K562 (cell line): Measurements from ENCODE around the gene PDZD2. TPM values are rescaled to one million over a fixed set of nuclear protein-coding genes. Genes with fewer than 3 reads are reported as not detected.

ENCODE experiments used
- ATAC-seq: fragments of 200-7000 bp; cut with Tn5 transposase; 3 replicates; pipeline ENCODE4 v1.9.1; 2020; ENCODE audit warnings: moderate library complexity
- BruUV-seq: library from RNA; stranded (reverse); fragments of 400-500 nt; replicated peaks from 2 replicates; lab custom pipeline; 2021; lab: Mats Ljungman, UMichigan
- CTCF ChIA-PET: fragments of 300-600 bp; formaldehyde crosslinking; extraction: SDS; loops from one replicate; lab custom pipeline; 2021; ENCODE audit warnings: low intra/inter-chr PET ratio; lab: Yijun Ruan, JAX
- POLR2A ChIA-PET: fragments of 300-600, 350-650 bp; sonication (Branson Sonifier 250); formaldehyde crosslinking; extraction: SDS; loops from one replicate; lab custom pipeline; 2021; ENCODE audit warnings: antibody characterized with exemption, inconsistent platforms; lab: Yijun Ruan, JAX
- DNase-seq, 4 experiments: peaks; one replicate each; pipeline versions ENCODE4 v3.0.0 to v3.0.0-alpha.2; 2011 to 2018; ENCODE audit warnings: low spot score in 3 of 4, mixed read lengths in 3 of 4; ENCODE audit errors: extremely low read depth in 1 of 4
- FAIRE-seq: peaks from 2 replicates; lab custom pipeline; 2011; peaks lifted over from hg19 to GRCh38; lab: Jason Lieb, UNC
- H2AFZ ChIP-seq: 2 replicates; pipeline ENCODE4 v1.6.0; 2011; ENCODE audit warnings: low read depth, low read length, control low read depth, inconsistent platforms
- H3K27ac ChIP-seq: fragments of 200-600 bp; 3 replicates; pipeline ENCODE4 v1.8.0; 2011; ENCODE audit warnings: low read depth, mild to moderate bottlenecking, control low read depth, inconsistent platforms, low read length, moderate library complexity, mixed read lengths; ENCODE audit errors: extremely low read depth
- H3K27me3 ChIP-seq, 2 experiments: fragments of 300-600 bp in 1 of 2; 2 replicates in 1 of 2; 3 replicates in 1 of 2; pipeline versions ENCODE4 v1.6.0 to v1.8.0; 2011; ENCODE audit warnings: inconsistent platforms in 2 of 2, low read length in 2 of 2, mild to moderate bottlenecking in 1 of 2, mixed read lengths in 1 of 2, moderate library complexity in 1 of 2; ENCODE audit not compliant: control insufficient read depth in 2 of 2, insufficient read depth in 2 of 2
- H3K36me3 ChIP-seq: fragments of 300-600 bp; 3 replicates; pipeline ENCODE4 v1.8.0; 2011; ENCODE audit warnings: mild to moderate bottlenecking, low read length, inconsistent platforms; ENCODE audit not compliant: control insufficient read depth, insufficient read depth
- H3K4me1 ChIP-seq, 2 experiments: fragments of 200-600 bp in 1 of 2; replicated peaks in 1 of 2; 2 replicates in 1 of 2; 3 replicates in 1 of 2; pipeline versions ENCODE4 v1.5.1 to v1.8.0; 2011; ENCODE audit warnings: inconsistent platforms in 2 of 2, low read length in 2 of 2, mild to moderate bottlenecking in 1 of 2, mixed read lengths in 1 of 2, moderate library complexity in 1 of 2; ENCODE audit not compliant: control insufficient read depth in 2 of 2, insufficient read depth in 2 of 2
- H3K4me2 ChIP-seq: 2 replicates; pipeline ENCODE4 v1.6.1; 2011; ENCODE audit warnings: low read length, control low read depth, inconsistent platforms, mixed read lengths; ENCODE audit not compliant: insufficient read depth
- H3K4me3 ChIP-seq: fragments of 200-600 bp; sonication (generic), shearing (Covaris generic); 2 replicates; pipeline ENCODE4 v1.5.1; 2016; ENCODE audit warnings: control low read depth, inconsistent platforms
- H3K79me2 ChIP-seq: fragments of 200-600 bp; 3 replicates; pipeline ENCODE4 v1.8.0; 2011; ENCODE audit warnings: low read length, inconsistent platforms; ENCODE audit not compliant: control insufficient read depth, insufficient read depth
- H3K9ac ChIP-seq, 2 experiments: 2 replicates each; pipeline versions ENCODE4 v1.6.0 to v1.6.1; 2011; ENCODE audit warnings: low read depth in 2 of 2, low read length in 2 of 2, control low read depth in 1 of 2, inconsistent platforms in 1 of 2, mild to moderate bottlenecking in 1 of 2, mixed read lengths in 1 of 2; ENCODE audit not compliant: insufficient read depth in 1 of 2
- H3K9me1 ChIP-seq: one replicate; pipeline ENCODE4 v1.6.0; 2011; ENCODE audit warnings: inconsistent platforms, mild to moderate bottlenecking, low read length, moderate library complexity; ENCODE audit not compliant: control insufficient read depth, insufficient read depth
- H3K9me3 ChIP-seq: replicated peaks from 2 replicates; pipeline ENCODE4 v1.5.1; 2011; ENCODE audit warnings: low read depth, low read length, inconsistent platforms; ENCODE audit not compliant: control insufficient read depth, insufficient read depth
- H4K20me1 ChIP-seq: replicated peaks from 2 replicates; pipeline ENCODE4 v1.6.1; 2011; ENCODE audit warnings: low read length, inconsistent platforms, mixed read lengths; ENCODE audit not compliant: control insufficient read depth, insufficient read depth
- ASH1L ChIP-seq: fragments of 450-650 bp; IDR thresholded peaks from 2 replicates; pipeline ENCODE4 v1.6.1; 2018; ENCODE audit warnings: borderline replicate concordance, mild to moderate bottlenecking, low read depth; ENCODE audit not compliant: partially characterized antibody
- NFE2 ChIP-seq: IDR thresholded peaks from 2 replicates; pipeline ENCODE4 v1.6.1; 2014; ENCODE audit warnings: antibody characterized with exemption, low read depth
- SAFB ChIP-seq: fragments of 200-400 bp; formaldehyde crosslinking; IDR thresholded peaks from 2 replicates; pipeline ENCODE4 v1.6.1; 2017; ENCODE audit warnings: low read depth, low read length, borderline replicate concordance
- ZC3H8 ChIP-seq: fragments of 450-650 bp; IDR thresholded peaks from 2 replicates; pipeline ENCODE4 v1.6.1; 2017
- WGBS: fragments of 100-300 bp; shearing (Covaris generic); methylation state at CpG from one replicate; pipeline ENCODE4 v1.1.6; 2016; ENCODE audit warnings: low coverage, mixed read lengths; ENCODE audit not compliant: insufficient coverage; ENCODE audit errors: missing lambda C conversion rate; 5-methylcytosine and 5-hydroxymethylcytosine counted together
- in situ Hi-C: fragments of 300-500 bp; cut with MboI; formaldehyde crosslinking; loops from 4 replicates; pipeline ENCODE4 v1.15.0; 2018; ENCODE audit warnings: inconsistent platforms, mixed read lengths
- intact Hi-C: fragments of 100-400 bp; cut with micrococcal nuclease; formaldehyde crosslinking; loops from 2 replicates; pipeline ENCODE4 v1.14.2; 2022
- polyA plus RNA-seq, 8 experiments: library from polyadenylated mRNA; depleted of rRNA in 4 of 8; stranded (reverse) in 5 of 8; unstranded in 3 of 8; fragments of >200 nt; fragmentation: Nextera tagmentation in 2 of 8; fragmentation: Illumina TruSeq in 1 of 8; extraction: Ambion mirVana in 2 of 8; extraction: Trizol in 1 of 8; gene quantifications; 2 replicates each; pipeline versions ENCODE4 v1.2.1 to v1.2.3, GENCODE V29; 2011 to 2014; ENCODE audit warnings: inconsistent platforms in 1 of 8, missing spikeins in 1 of 8
- total RNA-seq, 7 experiments: library from RNA; depleted of rRNA in 6 of 7; stranded (reverse); fragments of >200 nt in 6 of 7; fragmentation: Illumina TruSeq in 2 of 7; extraction: Trizol in 2 of 7; gene quantifications; 2 replicates each; pipeline versions ENCODE4 v1.2.1 to v1.2.3, GENCODE V29; 2011 to 2021; ENCODE audit warnings: low replicate concordance in 1 of 7
- TF ChIP-seq, protein P1 (sequence below), 3 experiments: IDR thresholded peaks in 2 of 3; conservative IDR thresholded peaks in 1 of 3; 2 replicates each; pipeline ENCODE4 v1.5.1; 2011 to 2012; ENCODE audit warnings: low read length in 3 of 3, mild to moderate bottlenecking in 3 of 3, control low read depth in 2 of 3, improper control_type of control experiment in 1 of 3, inconsistent platforms in 1 of 3, low read depth in 1 of 3, mixed read lengths in 1 of 3, moderate library complexity in 1 of 3; ENCODE audit not compliant: insufficient read depth in 2 of 3

The PDZD2 gene
- total and polyA plus RNA-seq, 9 of the 15 experiments (the other 6 are each of a cell fraction or from before 2014, with no cell fraction given), result 0.02 to 0.08 (median 0.04) TPM; not detected in 6

DNA sequence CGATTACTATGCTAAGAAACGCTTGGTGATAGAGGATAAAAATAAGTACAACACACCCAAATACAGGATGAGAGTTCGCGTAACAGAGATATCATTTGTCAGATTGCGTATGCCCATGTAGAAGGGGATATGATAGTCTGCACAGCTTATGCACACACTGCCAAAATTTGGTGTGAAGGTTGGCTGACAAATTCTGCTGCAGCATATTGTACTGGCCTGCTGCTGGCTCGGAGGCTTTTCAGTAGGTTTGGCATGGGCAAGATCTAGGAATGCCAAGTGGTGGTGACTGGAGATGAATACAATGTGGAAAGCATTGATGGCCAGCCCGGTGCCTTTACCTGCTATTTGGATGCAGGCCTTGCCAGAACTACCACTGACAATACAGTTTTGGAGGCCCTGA, 208.4 kb downstream of the PDZD2 start:
- no peaks in the 10 kb centered on the region for H3K4me1 ChIP-seq
- 0% methylated on average over 7 of the region's 7 CpGs for WGBS
- no peaks in the 10 kb centered on the region for H4K20me1 ChIP-seq
- TF ChIP-seq NFE2 (no peak), SAFB (no peak), ASH1L (no peak), ZC3H8 (no peak)
- TF ChIP-seq, protein P1, sequence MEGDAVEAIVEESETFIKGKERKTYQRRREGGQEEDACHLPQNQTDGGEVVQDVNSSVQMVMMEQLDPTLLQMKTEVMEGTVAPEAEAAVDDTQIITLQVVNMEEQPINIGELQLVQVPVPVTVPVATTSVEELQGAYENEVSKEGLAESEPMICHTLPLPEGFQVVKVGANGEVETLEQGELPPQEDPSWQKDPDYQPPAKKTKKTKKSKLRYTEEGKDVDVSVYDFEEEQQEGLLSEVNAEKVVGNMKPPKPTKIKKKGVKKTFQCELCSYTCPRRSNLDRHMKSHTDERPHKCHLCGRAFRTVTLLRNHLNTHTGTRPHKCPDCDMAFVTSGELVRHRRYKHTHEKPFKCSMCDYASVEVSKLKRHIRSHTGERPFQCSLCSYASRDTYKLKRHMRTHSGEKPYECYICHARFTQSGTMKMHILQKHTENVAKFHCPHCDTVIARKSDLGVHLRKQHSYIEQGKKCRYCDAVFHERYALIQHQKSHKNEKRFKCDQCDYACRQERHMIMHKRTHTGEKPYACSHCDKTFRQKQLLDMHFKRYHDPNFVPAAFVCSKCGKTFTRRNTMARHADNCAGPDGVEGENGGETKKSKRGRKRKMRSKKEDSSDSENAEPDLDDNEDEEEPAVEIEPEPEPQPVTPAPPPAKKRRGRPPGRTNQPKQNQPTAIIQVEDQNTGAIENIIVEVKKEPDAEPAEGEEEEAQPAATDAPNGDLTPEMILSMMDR (IDR thresholded peaks at IDR 0.05 in 2 of 3, conservative IDR thresholded peaks at IDR 0.05 in 1 of 3; ENCODE audit: insufficient read depth in 2 of 3, low read depth in 1 of 3, low read length in 3 of 3), result no peak
- H3K9me1 ChIP-seq, result no peaks in the 10 kb centered on the region
- FAIRE-seq (no peak), ATAC-seq (no peak), DNase-seq (no peak)
- in situ Hi-C loops (no loop called here), intact Hi-C loops (no loop called here)
- H2AFZ ChIP-seq, result no peak overlapping the region
- no peaks in the 10 kb centered on the region for H3K79me2 ChIP-seq
- H3K9me3 ChIP-seq, result no peaks in the 10 kb centered on the region
- ChIA-PET POLR2A (no interaction called here), CTCF (no interaction called here)
- peaks cover 0 to 1% of the 10 kb centered on the region in 2 experiments; a peak in 2 of 5 replicates for H3K27me3 ChIP-seq
- no peaks in the 10 kb centered on the region for H3K36me3 ChIP-seq
- H3K4me3 ChIP-seq, result no peak overlapping the region
- H3K27ac ChIP-seq, result no peak overlapping the region
- no TSS peak for BruUV-seq
- H3K9ac ChIP-seq, result no peak overlapping the region
- H3K4me2 ChIP-seq, result no peak overlapping the region
